ENCODE results near the gene XPNPEP2.

XPNPEP2 gene

GRCh38 chrX:129738466-129739308 is at the start of gene XPNPEP2:
Gene XPNPEP2, plus strand, starts transcription at chrX:129738979. Its CDS starts 235 bp downstream, at chrX:129739214.
- Mint-ChIP-seq H3K4me1 (ENCODE audit: low read depth) (peaks cover 23% of the 10 kb centered on the region), H3K4me3 (no peak within 1 kb of the TSS), H3K27me3 (ENCODE audit: low read depth) (no peaks in the 10 kb centered on the region), H3K9me3 (no peaks in the 10 kb centered on the region), H3K27ac (no peak within 1 kb of the TSS), H3K36me3 (ENCODE audit: low read depth) (no peaks in the 10 kb centered on the region)

- no peak overlapping the region for H3K4me3 Mint-ChIP-seq
- no peak overlapping the region for H3K27ac Mint-ChIP-seq
- no peaks in the 10 kb centered on the region for H3K4me1 Mint-ChIP-seq (ENCODE audit: low read depth)
- no peaks in the 10 kb centered on the region for H3K27me3 Mint-ChIP-seq (ENCODE audit: low read depth)
- no peaks in the 10 kb centered on the region for H3K9me3 Mint-ChIP-seq
- H3K36me3 Mint-ChIP-seq (ENCODE audit: low read depth) = no peaks in the 10 kb centered on the region
Observed at GRCh38 chrX:129689796-129690195, 49.0 kb upstream of the XPNPEP2 start.

GRCh38 chrX:129690435-129690834 is 48.3 kb upstream of the XPNPEP2 start:
- no peaks in the 10 kb centered on the region for H3K4me1 Mint-ChIP-seq (ENCODE audit: low read depth)
- H3K27ac Mint-ChIP-seq = no peak overlapping the region
- no peaks in the 10 kb centered on the region for H3K36me3 Mint-ChIP-seq (ENCODE audit: low read depth)
- H3K9me3 Mint-ChIP-seq = no peaks in the 10 kb centered on the region
- H3K4me3 Mint-ChIP-seq = no peak overlapping the region
- no peaks in the 10 kb centered on the region for H3K27me3 Mint-ChIP-seq (ENCODE audit: low read depth)

- H3K4me1 Mint-ChIP-seq (ENCODE audit: low read depth) = no peaks in the 10 kb centered on the region
- no peak overlapping the region for H3K27ac Mint-ChIP-seq
- no peaks in the 10 kb centered on the region for H3K9me3 Mint-ChIP-seq
- no peaks in the 10 kb centered on the region for H3K27me3 Mint-ChIP-seq (ENCODE audit: low read depth)
- no peak overlapping the region for H3K4me3 Mint-ChIP-seq
- no peaks in the 10 kb centered on the region for H3K36me3 Mint-ChIP-seq (ENCODE audit: low read depth)
Observed at GRCh38 chrX:129693354-129693753, 45.4 kb upstream of the XPNPEP2 start.

GRCh38 chrX:129694805-129695204 is 44.0 kb upstream of the XPNPEP2 start:
- Mint-ChIP-seq H3K27me3 (ENCODE audit: low read depth) (no peaks in the 10 kb centered on the region), H3K4me3 (no peak overlapping the region)

GRCh38 chrX:129695535-129695934 is 43.2 kb upstream of the XPNPEP2 start:
- Mint-ChIP-seq H3K27ac (no peak overlapping the region), H3K4me1 (ENCODE audit: low read depth) (no peaks in the 10 kb centered on the region), H3K4me3 (no peak overlapping the region), H3K9me3 (no peaks in the 10 kb centered on the region), H3K27me3 (ENCODE audit: low read depth) (no peaks in the 10 kb centered on the region), H3K36me3 (ENCODE audit: low read depth) (no peaks in the 10 kb centered on the region)

More at GRCh38 chrX:129694805-129695204, 44.0 kb upstream of the XPNPEP2 start:
- H3K36me3 Mint-ChIP-seq (ENCODE audit: low read depth) = no peaks in the 10 kb centered on the region
- H3K9me3 Mint-ChIP-seq = no peaks in the 10 kb centered on the region
- no peak overlapping the region for H3K27ac Mint-ChIP-seq
- no peaks in the 10 kb centered on the region for H3K4me1 Mint-ChIP-seq (ENCODE audit: low read depth)

GRCh38 chrX:129695937-129696336 is 42.8 kb upstream of the XPNPEP2 start:
- no peaks in the 10 kb centered on the region for H3K4me1 Mint-ChIP-seq (ENCODE audit: low read depth)
- no peak overlapping the region for H3K4me3 Mint-ChIP-seq
- no peak overlapping the region for H3K27ac Mint-ChIP-seq
- H3K27me3 Mint-ChIP-seq (ENCODE audit: low read depth) = no peaks in the 10 kb centered on the region
- no peaks in the 10 kb centered on the region for H3K36me3 Mint-ChIP-seq (ENCODE audit: low read depth)
- no peaks in the 10 kb centered on the region for H3K9me3 Mint-ChIP-seq

GRCh38 chrX:129696463-129697155 is 42.2 kb upstream of the XPNPEP2 start:
- Mint-ChIP-seq H3K4me1 (ENCODE audit: low read depth) (no peaks in the 10 kb centered on the region), H3K27ac (no peak overlapping the region), H3K9me3 (no peaks in the 10 kb centered on the region), H3K4me3 (no peak overlapping the region), H3K27me3 (ENCODE audit: low read depth) (no peaks in the 10 kb centered on the region), H3K36me3 (ENCODE audit: low read depth) (no peaks in the 10 kb centered on the region)

GRCh38 chrX:129697204-129697829 is 41.5 kb upstream of the XPNPEP2 start:
- Mint-ChIP-seq H3K4me1 (ENCODE audit: low read depth) (no peaks in the 10 kb centered on the region), H3K4me3 (no peak overlapping the region), H3K27me3 (ENCODE audit: low read depth) (no peaks in the 10 kb centered on the region), H3K36me3 (ENCODE audit: low read depth) (no peaks in the 10 kb centered on the region), H3K9me3 (no peaks in the 10 kb centered on the region), H3K27ac (no peak overlapping the region)

- Mint-ChIP-seq H3K27ac (no peak overlapping the region), H3K27me3 (ENCODE audit: low read depth) (no peaks in the 10 kb centered on the region), H3K36me3 (ENCODE audit: low read depth) (no peaks in the 10 kb centered on the region), H3K9me3 (no peaks in the 10 kb centered on the region), H3K4me3 (no peak overlapping the region), H3K4me1 (ENCODE audit: low read depth) (no peaks in the 10 kb centered on the region)
Observed at GRCh38 chrX:129698150-129698549, 40.6 kb upstream of the XPNPEP2 start.

GRCh38 chrX:129700536-129700935 is 38.2 kb upstream of the XPNPEP2 start:
- Mint-ChIP-seq H3K4me3 (no peak overlapping the region), H3K4me1 (ENCODE audit: low read depth) (no peaks in the 10 kb centered on the region), H3K9me3 (no peaks in the 10 kb centered on the region), H3K27ac (no peak overlapping the region), H3K27me3 (ENCODE audit: low read depth) (no peaks in the 10 kb centered on the region), H3K36me3 (ENCODE audit: low read depth) (no peaks in the 10 kb centered on the region)

GRCh38 chrX:129701624-129702069 is 37.1 kb upstream of the XPNPEP2 start:
- H3K4me3 Mint-ChIP-seq = no peak overlapping the region
- H3K4me1 Mint-ChIP-seq (ENCODE audit: low read depth) = no peaks in the 10 kb centered on the region
- no peaks in the 10 kb centered on the region for H3K9me3 Mint-ChIP-seq
- H3K36me3 Mint-ChIP-seq (ENCODE audit: low read depth) = no peaks in the 10 kb centered on the region
- no peak overlapping the region for H3K27ac Mint-ChIP-seq
- H3K27me3 Mint-ChIP-seq (ENCODE audit: low read depth) = no peaks in the 10 kb centered on the region

- Mint-ChIP-seq H3K4me3 (no peak overlapping the region), H3K36me3 (ENCODE audit: low read depth) (no peaks in the 10 kb centered on the region), H3K27ac (no peak overlapping the region), H3K4me1 (ENCODE audit: low read depth) (no peaks in the 10 kb centered on the region), H3K9me3 (no peaks in the 10 kb centered on the region), H3K27me3 (ENCODE audit: low read depth) (peaks cover 7% of the 10 kb centered on the region)
Observed at GRCh38 chrX:129704491-129704890, 34.3 kb upstream of the XPNPEP2 start.

- Mint-ChIP-seq H3K9me3 (no peaks in the 10 kb centered on the region), H3K27me3 (ENCODE audit: low read depth) (peaks cover 7% of the 10 kb centered on the region), H3K27ac (no peak overlapping the region), H3K4me1 (ENCODE audit: low read depth) (no peaks in the 10 kb centered on the region), H3K4me3 (no peak overlapping the region), H3K36me3 (ENCODE audit: low read depth) (no peaks in the 10 kb centered on the region)
Observed at GRCh38 chrX:129705377-129705925, 33.3 kb upstream of the XPNPEP2 start.
